Natural killer cell (primary cell): Measurements from ENCODE around the gene OCRL. TPM values are rescaled to one million over a fixed set of nuclear protein-coding genes. Genes with fewer than 3 reads are reported as not detected.
"Not testable (repeated sequence)": the region's sequence is repeated elsewhere in the genome, so short reads cannot be mapped to it uniquely, and the experiment has no call there.

Source experiments
- ATAC-seq, 3 donors: fragments of 150-1000 bp in 2 of 3; fragments of 200-7000 bp in 1 of 3; cut with Tn5 transposase; 1 replicate in 1 of 3; 2 replicates in 2 of 3; pipeline ENCODE4 v1.10.0; 2021; ENCODE audit warnings: mild to moderate bottlenecking in 2 of 3, moderate library complexity in 2 of 3
- DNase-seq, 2 donors: peaks; one replicate each; pipeline versions ENCODE4 v3.0.0 to v3.0.0-alpha.2; 2013 to 2021; ENCODE audit warnings: mixed read lengths in 1 of 2
- H3K27ac ChIP-seq: one replicate; pipeline ENCODE4 v1.5.1; 2013; ENCODE audit warnings: mild to moderate bottlenecking, low read length
- H3K27me3 ChIP-seq: one replicate; pipeline ENCODE4 v1.6.1; 2013; ENCODE audit warnings: low read length; ENCODE audit not compliant: control insufficient read depth, insufficient read depth
- H3K36me3 ChIP-seq: one replicate; pipeline ENCODE4 v1.6.1; 2013; ENCODE audit warnings: low read length; ENCODE audit not compliant: control insufficient read depth, insufficient read depth
- H3K4me1 ChIP-seq: one replicate; pipeline ENCODE4 v1.6.1; 2013; ENCODE audit warnings: low read length; ENCODE audit not compliant: control insufficient read depth, insufficient read depth
- H3K4me3 ChIP-seq: one replicate; pipeline ENCODE4 v1.5.1; 2013; ENCODE audit warnings: low read length
- H3K9me3 ChIP-seq: one replicate; pipeline ENCODE4 v1.6.1; 2013; ENCODE audit warnings: low read length; ENCODE audit not compliant: control insufficient read depth, insufficient read depth
- H3K27ac Mint-ChIP-seq, 2 donors: one replicate each; pipeline ENCODE4 v1.8.0; 2022; ENCODE audit warnings: mild to moderate bottlenecking in 2 of 2, mixed read lengths in 2 of 2, moderate library complexity in 1 of 2
- H3K27me3 Mint-ChIP-seq, 2 donors: one replicate each; pipeline ENCODE4 v1.8.0; 2022; ENCODE audit warnings: low read depth in 2 of 2, mixed read lengths in 2 of 2
- H3K36me3 Mint-ChIP-seq: one replicate; pipeline ENCODE4 v1.8.0; 2022; ENCODE audit warnings: mixed read lengths
- H3K4me1 Mint-ChIP-seq, 2 donors: one replicate each; pipeline ENCODE4 v1.8.0; 2022; ENCODE audit warnings: mixed read lengths in 2 of 2
- H3K4me3 Mint-ChIP-seq: one replicate; pipeline ENCODE4 v1.8.0; 2022; ENCODE audit warnings: mild to moderate bottlenecking, moderate library complexity, mixed read lengths
- H3K9me3 Mint-ChIP-seq, 2 donors: one replicate each; pipeline ENCODE4 v1.8.0; 2022; ENCODE audit warnings: mixed read lengths in 2 of 2
- CTCF ChIP-seq: fragments of 200-600 bp; IDR thresholded peaks from one replicate; pipeline ENCODE4 v1.8.0; 2022; ENCODE audit warnings: antibody characterized with exemption
- WGBS: methylation state at CpG from one replicate; pipeline ENCODE4 v1.1.7; 2013; ENCODE audit warnings: missing lambda C conversion rate; ENCODE audit not compliant: insufficient coverage; 5-methylcytosine and 5-hydroxymethylcytosine counted together
- intact Hi-C: fragments of 100-400 bp; cut with micrococcal nuclease; formaldehyde crosslinking; loops from one replicate; pipeline ENCODE4 v1.14.2; 2022
- total RNA-seq, 4 donors: library from RNA; stranded (reverse); fragments of 120-200 nt in 1 of 4; gene quantifications; one replicate each; pipeline versions ENCODE4 v1.2.3 to v1.2.4, GENCODE V29; 2013 to 2022

The OCRL gene
- total RNA-seq, 3 donors from 2014 or later (not counting 1 experiment from before 2014, with no cell fraction given), result 1.0 to 2.2 (median 1.8) TPM

DNA sequence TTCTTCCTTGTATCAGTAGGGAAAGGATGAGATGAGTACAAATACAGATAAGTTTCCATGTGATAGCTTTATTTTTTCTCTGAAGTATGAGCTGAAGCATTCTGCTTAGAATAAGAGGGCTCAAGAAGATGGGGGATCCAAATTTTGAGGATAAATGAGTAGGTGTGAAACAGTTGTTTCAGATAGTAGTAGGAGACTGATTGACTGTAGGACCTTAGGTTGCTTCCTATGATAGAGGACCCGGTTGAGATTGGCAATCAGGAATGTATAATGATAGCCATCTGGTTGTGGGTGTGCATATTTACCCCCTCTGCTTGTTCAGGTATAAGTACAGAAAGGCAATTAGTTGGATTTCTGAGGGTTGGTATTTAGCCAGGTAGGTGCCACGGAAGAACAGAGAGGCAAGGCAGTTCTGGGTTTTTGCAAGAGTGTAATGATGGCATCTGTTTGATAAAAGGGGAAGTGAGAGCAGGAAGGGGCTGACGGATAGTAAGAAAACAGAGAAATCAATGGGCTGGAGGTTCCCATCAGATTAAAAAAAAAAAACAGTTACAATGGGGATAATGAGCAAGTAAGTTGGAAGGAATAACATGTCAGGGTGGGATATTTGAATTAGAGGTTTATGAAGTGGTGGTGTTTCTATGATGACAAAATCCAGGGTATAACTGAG is 13.7 kb downstream of the OCRL start:
- Mint-ChIP-seq H3K27me3 (peaks cover 0 to 3% of the 10 kb centered on the region in 2 donors), H3K9me3 (no peaks in the 10 kb centered on the region), H3K27ac (no peak overlapping the region), H3K36me3 (no peaks in the 10 kb centered on the region), H3K4me3 (no peak overlapping the region), H3K4me1 (no peaks in the 10 kb centered on the region)
- Histone ChIP-seq H3K27ac (no peak overlapping the region), H3K4me3 (no peak overlapping the region), H3K4me1 (no peaks in the 10 kb centered on the region), H3K27me3 (no peaks in the 10 kb centered on the region), H3K36me3 (no peaks in the 10 kb centered on the region), H3K9me3 (no peaks in the 10 kb centered on the region)
- no peak for DNase-seq
- no peak for ATAC-seq
- WGBS, result 45% methylated on average over 3 of the region's 3 CpGs
- intact Hi-C loops, result no loop called here
- no peak for TF ChIP-seq CTCF

DNA sequence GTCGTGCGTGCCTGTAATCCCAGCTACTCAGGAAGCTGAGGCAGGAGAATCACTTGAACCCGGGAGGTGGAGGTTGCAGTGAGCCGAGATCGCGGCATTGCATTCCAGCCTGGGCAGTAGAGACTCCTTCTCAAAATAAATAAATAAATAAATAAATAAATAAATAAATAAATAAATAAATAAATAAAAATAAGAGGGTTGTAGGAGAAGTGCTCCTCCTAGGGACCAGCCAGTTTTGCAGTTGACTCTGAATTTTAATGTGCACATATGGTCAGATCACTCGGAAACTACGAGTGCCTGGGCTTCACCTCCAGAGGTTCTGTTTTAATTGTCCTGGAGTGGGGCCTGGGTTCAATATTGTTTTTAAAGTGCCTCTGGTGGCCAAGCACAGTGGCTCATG is 14.8 kb downstream of the OCRL start:
- ATAC-seq, H3K4me1 ChIP-seq, H3K27me3 Mint-ChIP-seq, H3K4me3 Mint-ChIP-seq, intact Hi-C loops, H3K27me3 ChIP-seq, H3K9me3 ChIP-seq, H3K9me3 Mint-ChIP-seq, DNase-seq, H3K4me3 ChIP-seq, H3K36me3 Mint-ChIP-seq, H3K27ac ChIP-seq, H3K27ac Mint-ChIP-seq, H3K4me1 Mint-ChIP-seq, H3K36me3 ChIP-seq: not testable (repeated sequence)
- 98% methylated on average over 4 of the region's 8 CpGs for WGBS

GRCh38 chrX:129556806-129557315 is 16.8 kb downstream of the OCRL start:
- Mint-ChIP-seq H3K27ac (no peak overlapping the region), H3K27me3 (peaks cover 0 to 3% of the 10 kb centered on the region in 2 donors), H3K36me3 (no peaks in the 10 kb centered on the region), H3K4me1 (no peaks in the 10 kb centered on the region), H3K9me3 (no peaks in the 10 kb centered on the region), H3K4me3 (no peak overlapping the region)
- Histone ChIP-seq H3K27ac (no peak overlapping the region), H3K36me3 (no peaks in the 10 kb centered on the region), H3K9me3 (no peaks in the 10 kb centered on the region), H3K4me1 (no peaks in the 10 kb centered on the region), H3K27me3 (no peaks in the 10 kb centered on the region), H3K4me3 (no peak overlapping the region)
- intact Hi-C loops, result no loop called here
- 60% methylated on average over 1 of the region's 5 CpGs for WGBS
- no peak for TF ChIP-seq CTCF
- ATAC-seq, result no peak
- no peak for DNase-seq

DNA sequence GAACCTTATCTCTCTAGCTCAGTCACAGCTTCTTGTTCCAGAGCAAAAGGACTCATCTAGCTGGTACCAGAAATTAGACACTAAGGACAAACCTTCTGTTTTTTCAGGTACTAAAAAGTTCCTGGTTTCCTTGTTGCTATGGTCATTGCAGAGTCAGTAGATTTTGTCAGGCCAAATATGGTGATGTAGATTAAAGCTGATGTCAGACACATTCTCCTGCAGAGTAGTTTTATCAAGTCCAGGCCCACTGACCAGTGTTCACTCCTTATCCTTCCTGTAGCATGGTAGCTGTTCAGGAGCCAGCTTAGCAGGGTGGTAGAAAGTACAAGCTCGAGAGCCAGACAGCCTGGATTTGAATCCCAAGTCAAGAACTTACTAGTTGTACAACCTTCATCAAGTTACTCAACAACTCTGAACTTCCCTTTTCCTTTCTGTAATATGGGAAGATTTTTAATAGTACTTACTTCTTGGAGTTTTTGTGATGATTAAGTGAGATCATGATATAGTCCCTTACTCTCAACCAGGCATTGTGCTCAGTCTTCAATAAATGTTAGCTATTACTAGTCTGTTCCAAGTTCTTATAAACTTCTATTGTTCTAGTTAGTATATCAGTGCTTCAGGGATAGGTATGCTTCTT is 17.9 kb downstream of the OCRL start:
- Mint-ChIP-seq H3K4me1 (no peaks in the 10 kb centered on the region), H3K9me3 (no peaks in the 10 kb centered on the region), H3K4me3 (no peak overlapping the region), H3K27me3 (no peaks in the 10 kb centered on the region), H3K27ac (no peak overlapping the region), H3K36me3 (no peaks in the 10 kb centered on the region)
- H3K27ac ChIP-seq, result no peak overlapping the region
- H3K4me1 ChIP-seq, result no peaks in the 10 kb centered on the region
- no peaks in the 10 kb centered on the region for H3K9me3 ChIP-seq
- DNase-seq, result no peak
- TF ChIP-seq CTCF, result no peak
- H3K36me3 ChIP-seq, result no peaks in the 10 kb centered on the region
- no CpG with 5 or more reads among the region's 1 CpG for WGBS
- H3K4me3 ChIP-seq, result no peak overlapping the region
- ATAC-seq, result no peak
- no peaks in the 10 kb centered on the region for H3K27me3 ChIP-seq
- intact Hi-C loops, result no loop called here
